Colonic mucosa (tissue), 4 donors: ENCODE measurements around the gene SMC1B. TPM values are rescaled to one million over a fixed set of nuclear protein-coding genes. Genes with fewer than 3 reads are reported as not detected.
A peak's percentile ranks its signal among the peaks of the same experiment; 100 is the strongest.

Experiments
- DNase-seq: peaks from one replicate; pipeline ENCODE4 v3.0.0-alpha.2; 2020
- H3K27ac ChIP-seq: fragments of 200-600 bp; one replicate; pipeline ENCODE4 v1.8.0; 2021
- H3K27me3 ChIP-seq: fragments of 200-600 bp; one replicate; pipeline ENCODE4 v1.8.0; 2021
- H3K36me3 ChIP-seq: fragments of 200-600 bp; one replicate; pipeline ENCODE4 v1.8.0; 2021
- H3K4me1 ChIP-seq: fragments of 200-600 bp; one replicate; pipeline ENCODE4 v1.8.0; 2021; ENCODE audit warnings: mild to moderate bottlenecking
- H3K4me3 ChIP-seq: fragments of 200-600 bp; one replicate; pipeline ENCODE4 v1.8.0; 2021
- H3K9ac ChIP-seq, 2 donors: one replicate each; pipeline ENCODE4 v1.7.0; 2013; ENCODE audit warnings: control low read depth in 2 of 2, low read depth in 2 of 2, low read length in 2 of 2
- H3K9me3 ChIP-seq: fragments of 200-600 bp; one replicate; pipeline ENCODE4 v1.8.0; 2021
- CTCF ChIP-seq: fragments of 200-600 bp; IDR thresholded peaks from one replicate; pipeline ENCODE4 v1.8.0; 2022; ENCODE audit warnings: antibody characterized with exemption, mild to moderate bottlenecking
- intact Hi-C: fragments of 100-400 bp; cut with DNase I; formaldehyde crosslinking; loops from one replicate; pipeline ENCODE4 v1.14.1; 2022
- total RNA-seq, 2 donors: library from RNA; stranded (reverse); fragmentation: NEBNext Ultra II Directional in 1 of 2; extraction: Animal tissue kit (Norgen Biotek cat#: 25700) in 1 of 2; gene quantifications; one replicate each; pipeline ENCODE4 v1.2.1, GENCODE V29; 2021
- donor health status: healthy.
- donor health status: DM: no; HTN: no; CAD: no.
- donor health status: DM: no; HTN: no; CAD: no.

SMC1B gene
- total RNA-seq, 2 donors from 2014 or later = 0.15 TPM; not detected in 1

- no peak for TF ChIP-seq CTCF
- no peaks in the 10 kb centered on the region for H3K27me3 ChIP-seq
- no peak for DNase-seq
- intact Hi-C loops = no loop called here
- H3K36me3 ChIP-seq = no peaks in the 10 kb centered on the region
- no peak overlapping the region for H3K4me3 ChIP-seq
- no peak overlapping the region for H3K27ac ChIP-seq
- H3K4me1 ChIP-seq = peaks cover 4% of the 10 kb centered on the region
- H3K9ac ChIP-seq = no peak overlapping the region
- no peaks in the 10 kb centered on the region for H3K9me3 ChIP-seq
These were observed 101.0 kb downstream of the SMC1B start for GRCh38 chr22:45312415-45312814.

- Histone ChIP-seq H3K4me3 (peak overlapping the region; percentile 77), H3K9me3 (no peaks in the 10 kb centered on the region), H3K27me3 (no peaks in the 10 kb centered on the region), H3K9ac (peak overlapping the region; percentile 80 to 81), H3K36me3 (no peaks in the 10 kb centered on the region), H3K27ac (peak overlapping the region; percentile 58), H3K4me1 (peaks cover 4% of the 10 kb centered on the region)
- no peak for DNase-seq
- no peak for TF ChIP-seq CTCF
- intact Hi-C loops = no loop called here
These were observed 102.3 kb downstream of the SMC1B start for GRCh38 chr22:45310977-45311531.

- no peak for TF ChIP-seq CTCF
- Histone ChIP-seq H3K27me3 (no peaks in the 10 kb centered on the region), H3K27ac (peak overlapping the region; percentile 58), H3K9me3 (no peaks in the 10 kb centered on the region), H3K4me3 (peak overlapping the region; percentile 77), H3K4me1 (peaks cover 4% of the 10 kb centered on the region), H3K9ac (peak overlapping the region; percentile 80 to 81), H3K36me3 (no peaks in the 10 kb centered on the region)
- DNase-seq = no peak
- intact Hi-C loops = no loop called here
These were observed 102.9 kb downstream of the SMC1B start for GRCh38 chr22:45310331-45310976.

- Histone ChIP-seq H3K27me3 (no peaks in the 10 kb centered on the region), H3K4me1 (peaks cover 4% of the 10 kb centered on the region), H3K9ac (peak within 1 kb of the TSS; percentile 80 to 91), H3K36me3 (no peaks in the 10 kb centered on the region), H3K27ac (peak within 1 kb of the TSS; percentile 92), H3K9me3 (no peaks in the 10 kb centered on the region), H3K4me3 (peak within 1 kb of the TSS; percentile 77)
- intact Hi-C loops = no loop called here
- DNase-seq = peak; percentile 97
- no peak for TF ChIP-seq CTCF
These were observed 103.8 kb downstream of the SMC1B start, which contains the start of gene FAM118A for GRCh38 chr22:45309422-45310227. FAM118A (plus strand) TSS chr22:45309934; CDS start chr22:45322380, 12,446 bp downstream.

GRCh38 chr22:45308957-45309421, 104.4 kb downstream of the SMC1B start:
- Histone ChIP-seq H3K9me3 (no peaks in the 10 kb centered on the region), H3K27me3 (no peaks in the 10 kb centered on the region), H3K27ac (peak overlapping the region; percentile 92), H3K4me3 (peak overlapping the region; percentile 77), H3K4me1 (peaks cover 3% of the 10 kb centered on the region), H3K9ac (peak overlapping the region; percentile 80 to 91), H3K36me3 (no peaks in the 10 kb centered on the region)
- no peak for DNase-seq
- intact Hi-C loops = no loop called here
- TF ChIP-seq CTCF = no peak
